K562 (cell line): ENCODE data around the gene KIAA2012. TPM values are rescaled to one million over a fixed set of nuclear protein-coding genes. Genes with fewer than 3 reads are reported as not detected.

Experiments used
- ATF3 ChIP-seq, 2 experiments: fragments of 450-650 bp in 1 of 2; sonication (generic) in 1 of 2; formaldehyde crosslinking in 1 of 2; IDR thresholded peaks in 1 of 2; conservative IDR thresholded peaks in 1 of 2; 2 replicates each; pipeline versions ENCODE4 v1.6.1 to v1.8.1; 2016 to 2023; ENCODE audit warnings: mild to moderate bottlenecking in 2 of 2, moderate library complexity in 2 of 2, inconsistent platforms in 1 of 2, missing genetic modification reagents in 1 of 2
- C11orf30 ChIP-seq: fragments of 450-650 bp; IDR thresholded peaks from 2 replicates; pipeline ENCODE4 v1.6.1; 2016; ENCODE audit warnings: low read depth, mild to moderate bottlenecking
- DIDO1 ChIP-seq: fragments of 450-650 bp; IDR thresholded peaks from 2 replicates; pipeline ENCODE4 v1.6.1; 2016; ENCODE audit warnings: low read depth, missing biosample characterization, missing genetic modification characterization
- ELF1 ChIP-seq: fragments of 200-800 bp; sonication (Bioruptor generic); IDR thresholded peaks from 2 replicates; pipeline ENCODE4 v1.6.1; 2016; ENCODE audit warnings: missing genetic modification characterization, missing compliant biosample characterization
- EP300 ChIP-seq: IDR thresholded peaks from 2 replicates; pipeline ENCODE4 v1.6.1; 2012; ENCODE audit warnings: low read length, improper control_type of control experiment
- FOXA1 ChIP-seq: fragments of 450-650 bp; IDR thresholded peaks from 2 replicates; pipeline ENCODE4 v1.6.1; 2016; ENCODE audit warnings: mild to moderate bottlenecking, borderline replicate concordance
- ILF3 ChIP-seq: fragments of 450-650 bp; IDR thresholded peaks from 2 replicates; pipeline ENCODE4 v1.6.1; 2018; ENCODE audit warnings: antibody characterized with exemption, mild to moderate bottlenecking, moderate library complexity, borderline replicate concordance
- MCM7 ChIP-seq, 2 experiments: fragments of 450-650 bp; IDR thresholded peaks; 2 replicates each; pipeline ENCODE4 v1.6.1; 2016 to 2018
- NR2C2 ChIP-seq, 2 experiments: fragments of 200-800 bp in 1 of 2; sonication (Bioruptor generic) in 1 of 2; sonication (generic) in 1 of 2; formaldehyde crosslinking in 1 of 2; IDR thresholded peaks; 2 replicates each; pipeline versions ENCODE4 v1.6.1 to v1.8.0; 2016 to 2022; ENCODE audit warnings: mild to moderate bottlenecking in 1 of 2, missing compliant biosample characterization in 1 of 2, missing genetic modification characterization in 1 of 2, missing genetic modification reagents in 1 of 2
- PTRF ChIP-seq: fragments of 450-650 bp; IDR thresholded peaks from 2 replicates; pipeline ENCODE4 v1.6.1; 2016; ENCODE audit warnings: mild to moderate bottlenecking, missing genetic modification characterization, missing compliant biosample characterization
- SMAD1 ChIP-seq: fragments of 150-350 bp; IDR thresholded peaks from 2 replicates; pipeline ENCODE4 v1.6.1; 2014; ENCODE audit warnings: low read length, low read depth; ENCODE audit not compliant: partially characterized antibody
- SMARCB1 ChIP-seq: IDR thresholded peaks from 2 replicates; pipeline ENCODE4 v1.6.1; 2011; ENCODE audit warnings: improper control_type of control experiment, low read depth; ENCODE audit not compliant: insufficient read length
- ZNF133 ChIP-seq: fragments of 250-450 bp; sonication (Bioruptor Pico); IDR thresholded peaks from 2 replicates; pipeline ENCODE4 v1.4.0; 2020; ENCODE audit warnings: mild to moderate bottlenecking
- ZNF146 ChIP-seq: IDR thresholded peaks from one replicate; pipeline ENCODE4 v1.6.1; 2018; ENCODE audit warnings: missing compliant biosample characterization; ENCODE audit not compliant: unreplicated experiment
- ZNF217 ChIP-seq: sonication (generic); formaldehyde crosslinking; IDR thresholded peaks from 2 replicates; pipeline ENCODE4 v1.8.0; 2022; ENCODE audit warnings: mild to moderate bottlenecking, missing genetic modification reagents
- ZNF436 ChIP-seq: fragments of 250-450, 450-650 bp; sonication (Bioruptor Pico); formaldehyde crosslinking; IDR thresholded peaks from 2 replicates; pipeline ENCODE4 v1.7.0; 2020; ENCODE audit warnings: mild to moderate bottlenecking
- polyA plus RNA-seq, 8 experiments: library from polyadenylated mRNA; depleted of rRNA in 4 of 8; stranded (reverse) in 5 of 8; unstranded in 3 of 8; fragments of >200 nt; fragmentation: Nextera tagmentation in 2 of 8; fragmentation: Illumina TruSeq in 1 of 8; extraction: Ambion mirVana in 2 of 8; extraction: Trizol in 1 of 8; gene quantifications; 2 replicates each; pipeline versions ENCODE4 v1.2.1 to v1.2.3, GENCODE V29; 2011 to 2014; ENCODE audit warnings: inconsistent platforms in 1 of 8, missing spikeins in 1 of 8
- total RNA-seq, 7 experiments: library from RNA; depleted of rRNA in 6 of 7; stranded (reverse); fragments of >200 nt in 6 of 7; fragmentation: Illumina TruSeq in 2 of 7; extraction: Trizol in 2 of 7; gene quantifications; 2 replicates each; pipeline versions ENCODE4 v1.2.1 to v1.2.3, GENCODE V29; 2011 to 2021; ENCODE audit warnings: low replicate concordance in 1 of 7
- TF ChIP-seq, protein P1 (sequence below): fragments of 450-650 bp; IDR thresholded peaks from 2 replicates; pipeline ENCODE4 v1.6.1; 2016; ENCODE audit warnings: mild to moderate bottlenecking, moderate library complexity

Gene KIAA2012
- total and polyA plus RNA-seq, 9 of the 15 experiments (the other 6 are each of a cell fraction or from before 2014, with no cell fraction given) = not detected

DNA sequence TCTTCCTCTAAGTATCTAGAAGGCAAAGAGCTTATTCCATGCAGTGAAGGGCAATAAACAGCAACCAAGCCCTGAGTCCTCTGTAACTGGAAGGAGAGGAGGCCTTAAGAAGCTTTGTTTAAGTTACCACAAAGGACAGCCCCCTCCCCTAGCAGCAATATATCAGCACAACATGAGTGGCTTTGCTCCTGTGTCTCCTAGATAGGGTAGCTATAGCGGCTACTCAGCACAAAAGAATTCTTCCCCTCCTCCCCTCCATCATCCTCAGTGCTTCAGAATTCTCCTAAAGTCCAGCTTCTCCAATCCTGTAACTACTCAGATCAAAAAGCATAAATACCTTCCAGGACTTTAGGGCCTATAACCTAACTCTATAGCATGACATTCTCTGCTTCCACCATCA is 148.8 kb downstream of the KIAA2012 start (continued):
- TF ChIP-seq, protein P1, sequence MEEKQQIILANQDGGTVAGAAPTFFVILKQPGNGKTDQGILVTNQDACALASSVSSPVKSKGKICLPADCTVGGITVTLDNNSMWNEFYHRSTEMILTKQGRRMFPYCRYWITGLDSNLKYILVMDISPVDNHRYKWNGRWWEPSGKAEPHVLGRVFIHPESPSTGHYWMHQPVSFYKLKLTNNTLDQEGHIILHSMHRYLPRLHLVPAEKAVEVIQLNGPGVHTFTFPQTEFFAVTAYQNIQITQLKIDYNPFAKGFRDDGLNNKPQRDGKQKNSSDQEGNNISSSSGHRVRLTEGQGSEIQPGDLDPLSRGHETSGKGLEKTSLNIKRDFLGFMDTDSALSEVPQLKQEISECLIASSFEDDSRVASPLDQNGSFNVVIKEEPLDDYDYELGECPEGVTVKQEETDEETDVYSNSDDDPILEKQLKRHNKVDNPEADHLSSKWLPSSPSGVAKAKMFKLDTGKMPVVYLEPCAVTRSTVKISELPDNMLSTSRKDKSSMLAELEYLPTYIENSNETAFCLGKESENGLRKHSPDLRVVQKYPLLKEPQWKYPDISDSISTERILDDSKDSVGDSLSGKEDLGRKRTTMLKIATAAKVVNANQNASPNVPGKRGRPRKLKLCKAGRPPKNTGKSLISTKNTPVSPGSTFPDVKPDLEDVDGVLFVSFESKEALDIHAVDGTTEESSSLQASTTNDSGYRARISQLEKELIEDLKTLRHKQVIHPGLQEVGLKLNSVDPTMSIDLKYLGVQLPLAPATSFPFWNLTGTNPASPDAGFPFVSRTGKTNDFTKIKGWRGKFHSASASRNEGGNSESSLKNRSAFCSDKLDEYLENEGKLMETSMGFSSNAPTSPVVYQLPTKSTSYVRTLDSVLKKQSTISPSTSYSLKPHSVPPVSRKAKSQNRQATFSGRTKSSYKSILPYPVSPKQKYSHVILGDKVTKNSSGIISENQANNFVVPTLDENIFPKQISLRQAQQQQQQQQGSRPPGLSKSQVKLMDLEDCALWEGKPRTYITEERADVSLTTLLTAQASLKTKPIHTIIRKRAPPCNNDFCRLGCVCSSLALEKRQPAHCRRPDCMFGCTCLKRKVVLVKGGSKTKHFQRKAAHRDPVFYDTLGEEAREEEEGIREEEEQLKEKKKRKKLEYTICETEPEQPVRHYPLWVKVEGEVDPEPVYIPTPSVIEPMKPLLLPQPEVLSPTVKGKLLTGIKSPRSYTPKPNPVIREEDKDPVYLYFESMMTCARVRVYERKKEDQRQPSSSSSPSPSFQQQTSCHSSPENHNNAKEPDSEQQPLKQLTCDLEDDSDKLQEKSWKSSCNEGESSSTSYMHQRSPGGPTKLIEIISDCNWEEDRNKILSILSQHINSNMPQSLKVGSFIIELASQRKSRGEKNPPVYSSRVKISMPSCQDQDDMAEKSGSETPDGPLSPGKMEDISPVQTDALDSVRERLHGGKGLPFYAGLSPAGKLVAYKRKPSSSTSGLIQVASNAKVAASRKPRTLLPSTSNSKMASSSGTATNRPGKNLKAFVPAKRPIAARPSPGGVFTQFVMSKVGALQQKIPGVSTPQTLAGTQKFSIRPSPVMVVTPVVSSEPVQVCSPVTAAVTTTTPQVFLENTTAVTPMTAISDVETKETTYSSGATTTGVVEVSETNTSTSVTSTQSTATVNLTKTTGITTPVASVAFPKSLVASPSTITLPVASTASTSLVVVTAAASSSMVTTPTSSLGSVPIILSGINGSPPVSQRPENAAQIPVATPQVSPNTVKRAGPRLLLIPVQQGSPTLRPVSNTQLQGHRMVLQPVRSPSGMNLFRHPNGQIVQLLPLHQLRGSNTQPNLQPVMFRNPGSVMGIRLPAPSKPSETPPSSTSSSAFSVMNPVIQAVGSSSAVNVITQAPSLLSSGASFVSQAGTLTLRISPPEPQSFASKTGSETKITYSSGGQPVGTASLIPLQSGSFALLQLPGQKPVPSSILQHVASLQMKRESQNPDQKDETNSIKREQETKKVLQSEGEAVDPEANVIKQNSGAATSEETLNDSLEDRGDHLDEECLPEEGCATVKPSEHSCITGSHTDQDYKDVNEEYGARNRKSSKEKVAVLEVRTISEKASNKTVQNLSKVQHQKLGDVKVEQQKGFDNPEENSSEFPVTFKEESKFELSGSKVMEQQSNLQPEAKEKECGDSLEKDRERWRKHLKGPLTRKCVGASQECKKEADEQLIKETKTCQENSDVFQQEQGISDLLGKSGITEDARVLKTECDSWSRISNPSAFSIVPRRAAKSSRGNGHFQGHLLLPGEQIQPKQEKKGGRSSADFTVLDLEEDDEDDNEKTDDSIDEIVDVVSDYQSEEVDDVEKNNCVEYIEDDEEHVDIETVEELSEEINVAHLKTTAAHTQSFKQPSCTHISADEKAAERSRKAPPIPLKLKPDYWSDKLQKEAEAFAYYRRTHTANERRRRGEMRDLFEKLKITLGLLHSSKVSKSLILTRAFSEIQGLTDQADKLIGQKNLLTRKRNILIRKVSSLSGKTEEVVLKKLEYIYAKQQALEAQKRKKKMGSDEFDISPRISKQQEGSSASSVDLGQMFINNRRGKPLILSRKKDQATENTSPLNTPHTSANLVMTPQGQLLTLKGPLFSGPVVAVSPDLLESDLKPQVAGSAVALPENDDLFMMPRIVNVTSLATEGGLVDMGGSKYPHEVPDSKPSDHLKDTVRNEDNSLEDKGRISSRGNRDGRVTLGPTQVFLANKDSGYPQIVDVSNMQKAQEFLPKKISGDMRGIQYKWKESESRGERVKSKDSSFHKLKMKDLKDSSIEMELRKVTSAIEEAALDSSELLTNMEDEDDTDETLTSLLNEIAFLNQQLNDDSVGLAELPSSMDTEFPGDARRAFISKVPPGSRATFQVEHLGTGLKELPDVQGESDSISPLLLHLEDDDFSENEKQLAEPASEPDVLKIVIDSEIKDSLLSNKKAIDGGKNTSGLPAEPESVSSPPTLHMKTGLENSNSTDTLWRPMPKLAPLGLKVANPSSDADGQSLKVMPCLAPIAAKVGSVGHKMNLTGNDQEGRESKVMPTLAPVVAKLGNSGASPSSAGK = no peak
- TF ChIP-seq ZNF436 (CRISPR knock-in tag) (no peak), DIDO1 (tag) (no peak), ZNF217 (CRISPR knock-in tag) (no peak), FOXA1 (no peak), SMAD1 (no peak), ZNF133 (CRISPR knock-in tag) (no peak), SMARCB1 (no peak), PTRF (no peak), MCM7 (IDR thresholded peaks at IDR 0.05) (no peak), ATF3 (IDR thresholded peaks at IDR 0.05) (peak; percentile 26; the same call in 1 of the 2 replicates), ATF3 (CRISPR knock-in tag; conservative IDR thresholded peaks at IDR 0.05) (no peak), NR2C2 (CRISPR knock-in tag; IDR thresholded peaks at IDR 0.05) (no peak), NR2C2 (tag; IDR thresholded peaks at IDR 0.05) (no peak), ELF1 (tag) (no peak), EP300 (peak; percentile 79; the same call in 1 of the 2 replicates), C11orf30 (peak; percentile 74), ILF3 (no peak), ZNF146 (no peak)
